Upper lobe of left lung (tissue), 6 donors: Measurements from ENCODE around the gene TDRD7. TPM values are rescaled to one million over a fixed set of nuclear protein-coding genes. Genes with fewer than 3 reads are reported as not detected.

Experiments used
- ATAC-seq, 2 donors: fragments of 200-7000 bp; cut with Tn5 transposase; one replicate each; pipeline ENCODE4 v1.9.1; 2022; ENCODE audit warnings: mild to moderate bottlenecking in 2 of 2, moderate library complexity in 2 of 2; ENCODE audit not compliant: low FRiP score in 2 of 2
- DNase-seq, 2 donors: peaks; one replicate each; pipeline ENCODE4 v3.0.0-alpha.2; 2019 to 2020
- H3K27ac ChIP-seq, 4 donors: fragments of 200-600 bp; sonication (generic); one replicate each; pipeline ENCODE4 v1.5.1; 2016 to 2019
- H3K27me3 ChIP-seq, 4 donors: fragments of 200-600 bp; sonication (generic); one replicate each; pipeline ENCODE4 v1.5.1; 2017 to 2019
- H3K36me3 ChIP-seq, 4 donors: fragments of 200-600 bp; sonication (generic); one replicate each; pipeline ENCODE4 v1.5.1; 2016 to 2019
- H3K4me1 ChIP-seq, 4 donors: fragments of 200-600 bp; sonication (generic); one replicate each; pipeline ENCODE4 v1.5.1; 2018 to 2019
- H3K4me3 ChIP-seq, 4 donors: fragments of 200-600 bp; sonication (generic); one replicate each; pipeline ENCODE4 v1.5.1; 2017 to 2019; ENCODE audit warnings: mild to moderate bottlenecking in 2 of 4, moderate library complexity in 1 of 4
- H3K9me3 ChIP-seq, 4 donors: fragments of 200-600 bp; sonication (generic); one replicate each; pipeline ENCODE4 v1.5.1; 2018 to 2019
- EP300 ChIP-seq, 4 donors: sonication (generic); formaldehyde crosslinking; IDR thresholded peaks; one replicate each; pipeline ENCODE4 v1.5.1; 2017; ENCODE audit warnings: antibody characterized with exemption in 4 of 4, control low read depth in 2 of 4
- POLR2A ChIP-seq, 4 donors: fragments of 450-650 bp; IDR thresholded peaks; one replicate each; pipeline ENCODE4 v1.5.1; 2016 to 2017; ENCODE audit warnings: antibody characterized with exemption in 4 of 4, mild to moderate bottlenecking in 2 of 4
- POLR2AphosphoS5 ChIP-seq, 2 donors: sonication (generic); formaldehyde crosslinking; IDR thresholded peaks; one replicate each; pipeline ENCODE4 v1.5.1; 2017; ENCODE audit warnings: antibody characterized with exemption in 2 of 2
- WGBS, 2 donors: methylation state at CpG; one replicate each; pipeline ENCODE4 v1.1.5; 2017 to 2018; 5-methylcytosine and 5-hydroxymethylcytosine counted together
- total RNA-seq, 6 donors: library from RNA; depleted of rRNA in 4 of 6; stranded (reverse); fragments of >200 nt in 4 of 6; gene quantifications; one replicate each; pipeline versions ENCODE4 v1.1.0 to v1.2.1, GENCODE V29; 2016 to 2021
- TF ChIP-seq, protein P1 (sequence below), 6 experiments: fragments of 450-650 bp in 4 of 6; fragments of 200-600 bp in 2 of 6; sonication (generic) in 2 of 6; IDR thresholded peaks; one replicate each; pipeline ENCODE4 v1.5.1; 2016 to 2019; ENCODE audit warnings: antibody characterized with exemption in 6 of 6
- donor health status: DM: no; HTN: no; CAD: no; lungs with moderate emphysema.
- donor health status: DM: no; HTN: yes; CAD: no; lungs with severe emphysema.

Gene TDRD7
- total RNA-seq, 6 donors from 2014 or later = 9.0 to 21.0 (median 15.3) TPM

DNA sequence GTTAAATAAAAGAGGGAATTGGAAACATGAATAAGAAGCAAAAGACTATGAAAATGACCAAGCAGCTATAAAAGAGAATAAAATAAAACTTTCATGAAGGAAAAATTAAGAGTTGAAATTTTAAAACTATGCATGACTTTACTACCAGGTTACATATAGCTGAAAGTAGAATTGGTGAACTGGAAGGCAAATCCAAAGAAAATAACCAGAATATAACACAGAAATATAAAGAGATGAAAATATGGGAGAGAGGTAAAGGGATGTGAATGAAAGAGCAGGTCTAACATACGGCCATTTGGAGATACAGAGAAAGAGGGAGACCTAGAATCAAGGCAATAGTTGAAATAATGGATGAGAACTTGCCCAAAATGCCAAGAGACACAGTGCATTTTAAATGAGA is 42.9 kb upstream of the TDRD7 start:
- no peaks in the 10 kb centered on the region for H3K27me3 ChIP-seq
- TF ChIP-seq POLR2A (IDR thresholded peaks at IDR 0.05) = no peak
- TF ChIP-seq POLR2AphosphoS5 (IDR thresholded peaks at IDR 0.05) = no peak
- TF ChIP-seq, protein P1, sequence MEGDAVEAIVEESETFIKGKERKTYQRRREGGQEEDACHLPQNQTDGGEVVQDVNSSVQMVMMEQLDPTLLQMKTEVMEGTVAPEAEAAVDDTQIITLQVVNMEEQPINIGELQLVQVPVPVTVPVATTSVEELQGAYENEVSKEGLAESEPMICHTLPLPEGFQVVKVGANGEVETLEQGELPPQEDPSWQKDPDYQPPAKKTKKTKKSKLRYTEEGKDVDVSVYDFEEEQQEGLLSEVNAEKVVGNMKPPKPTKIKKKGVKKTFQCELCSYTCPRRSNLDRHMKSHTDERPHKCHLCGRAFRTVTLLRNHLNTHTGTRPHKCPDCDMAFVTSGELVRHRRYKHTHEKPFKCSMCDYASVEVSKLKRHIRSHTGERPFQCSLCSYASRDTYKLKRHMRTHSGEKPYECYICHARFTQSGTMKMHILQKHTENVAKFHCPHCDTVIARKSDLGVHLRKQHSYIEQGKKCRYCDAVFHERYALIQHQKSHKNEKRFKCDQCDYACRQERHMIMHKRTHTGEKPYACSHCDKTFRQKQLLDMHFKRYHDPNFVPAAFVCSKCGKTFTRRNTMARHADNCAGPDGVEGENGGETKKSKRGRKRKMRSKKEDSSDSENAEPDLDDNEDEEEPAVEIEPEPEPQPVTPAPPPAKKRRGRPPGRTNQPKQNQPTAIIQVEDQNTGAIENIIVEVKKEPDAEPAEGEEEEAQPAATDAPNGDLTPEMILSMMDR (IDR thresholded peaks at IDR 0.05) = no peak
- TF ChIP-seq EP300 (IDR thresholded peaks at IDR 0.05) = no peak
- no peak for DNase-seq
- 91 to 98% methylated on average over 1 of the region's 1 CpG for WGBS, 2 donors
- H3K9me3 ChIP-seq = no peaks in the 10 kb centered on the region
- H3K36me3 ChIP-seq = peaks cover 0 to 12% (median 3%) of the 10 kb centered on the region in 4 donors
- H3K4me3 ChIP-seq = no peak overlapping the region
- ATAC-seq = no peak
- H3K27ac ChIP-seq = no peak overlapping the region
- no peaks in the 10 kb centered on the region for H3K4me1 ChIP-seq

DNA sequence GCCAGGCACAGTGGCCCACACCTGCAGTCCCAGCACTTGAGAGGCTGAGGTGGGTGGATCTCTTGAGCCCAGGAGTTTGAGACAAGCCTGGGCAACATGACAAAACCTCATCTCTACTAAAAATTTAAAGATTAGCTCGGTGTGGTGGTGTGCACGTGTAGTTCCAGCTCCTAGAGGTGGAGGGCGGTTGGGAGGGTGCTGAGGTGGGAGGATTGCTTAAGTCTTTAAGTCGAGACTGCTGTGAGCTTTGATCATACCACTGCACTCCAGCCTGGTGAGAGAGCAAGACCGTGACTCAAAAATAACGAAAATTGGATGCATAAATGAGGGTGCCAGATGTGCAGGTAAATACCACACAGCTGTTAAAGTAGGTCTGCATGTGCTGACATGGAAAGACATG is 39.3 kb upstream of the TDRD7 start:
- no peaks in the 10 kb centered on the region for H3K4me1 ChIP-seq
- H3K9me3 ChIP-seq = no peaks in the 10 kb centered on the region
- no peak overlapping the region for H3K27ac ChIP-seq
- WGBS, 2 donors = 77 to 85% methylated on average over 6 of the region's 6 CpGs
- no peak overlapping the region for H3K4me3 ChIP-seq
- DNase-seq (no peak), ATAC-seq (no peak)
- no peaks in the 10 kb centered on the region for H3K27me3 ChIP-seq
- no peak for TF ChIP-seq EP300 (IDR thresholded peaks at IDR 0.05)
- TF ChIP-seq, protein P1 (IDR thresholded peaks at IDR 0.05) = no peak
- TF ChIP-seq POLR2A (IDR thresholded peaks at IDR 0.05) = no peak
- TF ChIP-seq POLR2AphosphoS5 (IDR thresholded peaks at IDR 0.05) = no peak
- peaks cover 0 to 28% (median 3%) of the 10 kb centered on the region in 4 donors for H3K36me3 ChIP-seq

DNA sequence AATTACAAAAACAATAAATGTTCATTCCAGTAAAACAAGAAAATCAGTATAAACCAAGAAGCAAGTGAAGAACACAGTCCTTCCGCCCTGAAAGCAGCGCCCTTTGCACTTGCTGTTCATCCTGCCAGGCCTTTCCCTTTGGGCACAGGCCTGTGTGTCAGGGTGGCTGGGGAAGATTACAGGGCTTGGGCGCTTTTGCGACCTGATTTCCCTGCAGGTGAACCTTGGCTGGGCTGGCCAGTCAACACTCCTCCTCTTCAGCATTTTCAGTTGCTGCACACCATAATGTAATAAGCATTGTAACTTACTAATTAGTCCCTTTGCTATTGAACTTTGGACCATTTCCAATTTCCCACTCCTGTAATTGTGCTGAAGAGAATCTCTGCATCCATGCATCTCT is 38.6 kb upstream of the TDRD7 start:
- DNase-seq (no peak), ATAC-seq (no peak)
- TF ChIP-seq EP300 (IDR thresholded peaks at IDR 0.05) (no peak), POLR2AphosphoS5 (IDR thresholded peaks at IDR 0.05) (no peak), POLR2A (IDR thresholded peaks at IDR 0.05) (no peak)
- TF ChIP-seq, protein P1 (IDR thresholded peaks at IDR 0.05) = no peak
- H3K4me1 ChIP-seq = no peaks in the 10 kb centered on the region
- H3K4me3 ChIP-seq = no peak overlapping the region
- no peaks in the 10 kb centered on the region for H3K9me3 ChIP-seq
- 96 to 98% methylated on average over 3 to 4 of the region's 4 CpGs for WGBS, 2 donors
- H3K36me3 ChIP-seq = peaks cover 0 to 28% (median 3%) of the 10 kb centered on the region in 4 donors
- no peak overlapping the region for H3K27ac ChIP-seq
- H3K27me3 ChIP-seq = no peaks in the 10 kb centered on the region

DNA sequence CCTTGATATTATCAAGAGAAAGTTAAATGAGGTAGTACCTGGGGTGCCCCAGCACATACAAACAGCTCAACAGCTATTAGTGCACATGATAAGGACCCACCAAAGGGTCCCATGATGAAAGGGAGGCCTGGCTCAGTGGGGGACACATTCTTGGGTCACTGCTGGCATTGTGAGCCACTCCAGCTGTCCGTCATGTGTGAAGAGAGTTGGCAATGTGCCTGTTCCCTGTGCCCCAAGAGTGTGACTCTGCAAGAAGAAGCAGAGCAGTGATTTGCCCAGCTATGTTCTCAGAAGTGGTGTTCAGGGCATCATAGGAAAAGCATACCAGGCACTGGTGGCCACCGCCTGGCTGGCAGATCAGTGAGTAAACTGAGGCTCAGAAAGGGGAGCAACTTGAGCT is 37.1 kb upstream of the TDRD7 start:
- no peaks in the 10 kb centered on the region for H3K4me1 ChIP-seq
- DNase-seq (no peak), ATAC-seq (no peak)
- no peaks in the 10 kb centered on the region for H3K27me3 ChIP-seq
- H3K9me3 ChIP-seq = no peaks in the 10 kb centered on the region
- WGBS, 2 donors = 67 to 83% methylated on average over 1 to 2 of the region's 2 CpGs
- peaks cover 0 to 28% (median 3%) of the 10 kb centered on the region in 4 donors for H3K36me3 ChIP-seq
- H3K4me3 ChIP-seq = no peak overlapping the region
- no peak overlapping the region for H3K27ac ChIP-seq
- TF ChIP-seq EP300 (IDR thresholded peaks at IDR 0.05) (no peak), POLR2AphosphoS5 (IDR thresholded peaks at IDR 0.05) (no peak)
- TF ChIP-seq, protein P1 (IDR thresholded peaks at IDR 0.05) = no peak

DNA sequence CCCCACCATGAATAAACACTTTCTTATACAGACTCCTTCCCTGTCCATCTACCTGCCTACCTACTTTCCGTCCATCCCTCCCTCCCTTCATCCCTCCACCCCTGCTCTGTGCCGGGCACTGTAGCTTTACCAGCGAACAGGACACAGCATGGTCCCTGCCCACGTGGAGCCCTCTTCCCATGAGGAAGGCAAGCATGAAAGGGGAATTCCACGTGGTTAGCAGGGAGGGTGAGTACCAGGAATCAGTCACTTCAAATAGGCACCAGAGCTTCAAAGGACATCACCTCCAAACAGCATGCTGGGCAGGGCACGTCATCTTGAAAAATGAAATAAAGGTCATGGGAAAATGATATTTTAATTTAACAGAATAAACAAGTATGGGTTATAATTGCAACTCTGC is 35.0 kb upstream of the TDRD7 start:
- H3K9me3 ChIP-seq = no peaks in the 10 kb centered on the region
- no peak overlapping the region for H3K4me3 ChIP-seq
- H3K4me1 ChIP-seq = no peaks in the 10 kb centered on the region
- peaks cover 0 to 21% (median 3%) of the 10 kb centered on the region in 4 donors for H3K36me3 ChIP-seq
- 68 to 81% methylated on average over 6 of the region's 6 CpGs for WGBS, 2 donors
- H3K27ac ChIP-seq = no peak overlapping the region
- H3K27me3 ChIP-seq = no peaks in the 10 kb centered on the region
- ATAC-seq (peak in 1 of 2 donors; percentile 7), DNase-seq (no peak)
- TF ChIP-seq POLR2A (IDR thresholded peaks at IDR 0.05) (no peak), POLR2AphosphoS5 (IDR thresholded peaks at IDR 0.05) (no peak), EP300 (IDR thresholded peaks at IDR 0.05) (no peak)
- TF ChIP-seq, protein P1 (IDR thresholded peaks at IDR 0.05) = no peak
